ENCODE data around the gene WBP11.

DNA sequence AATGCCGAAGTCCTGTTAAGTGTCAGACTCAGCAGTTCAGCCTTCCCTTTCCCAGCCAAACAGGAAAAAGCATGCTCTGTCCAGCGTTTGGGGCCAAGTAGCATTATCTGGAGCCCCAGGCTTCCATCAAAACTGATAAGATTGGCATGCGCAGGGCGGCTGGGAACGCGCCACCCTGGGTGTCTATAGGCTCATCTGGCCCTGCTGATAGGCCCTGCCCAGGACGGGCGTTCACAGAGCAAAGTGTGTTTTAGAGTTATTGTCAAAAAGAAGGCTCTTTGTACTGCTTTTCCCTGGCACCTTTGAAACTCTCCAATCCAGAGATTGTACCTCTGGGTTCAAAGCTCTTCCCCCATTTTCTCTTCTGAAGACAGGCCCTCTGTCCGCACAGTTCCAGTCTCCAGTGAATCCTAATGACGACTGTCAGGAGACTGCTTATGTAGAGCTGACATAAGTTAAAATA lies 40.2 kb upstream of the WBP11 start, which contains the start of gene ART4:
- TF ChIP-seq, protein P1, sequence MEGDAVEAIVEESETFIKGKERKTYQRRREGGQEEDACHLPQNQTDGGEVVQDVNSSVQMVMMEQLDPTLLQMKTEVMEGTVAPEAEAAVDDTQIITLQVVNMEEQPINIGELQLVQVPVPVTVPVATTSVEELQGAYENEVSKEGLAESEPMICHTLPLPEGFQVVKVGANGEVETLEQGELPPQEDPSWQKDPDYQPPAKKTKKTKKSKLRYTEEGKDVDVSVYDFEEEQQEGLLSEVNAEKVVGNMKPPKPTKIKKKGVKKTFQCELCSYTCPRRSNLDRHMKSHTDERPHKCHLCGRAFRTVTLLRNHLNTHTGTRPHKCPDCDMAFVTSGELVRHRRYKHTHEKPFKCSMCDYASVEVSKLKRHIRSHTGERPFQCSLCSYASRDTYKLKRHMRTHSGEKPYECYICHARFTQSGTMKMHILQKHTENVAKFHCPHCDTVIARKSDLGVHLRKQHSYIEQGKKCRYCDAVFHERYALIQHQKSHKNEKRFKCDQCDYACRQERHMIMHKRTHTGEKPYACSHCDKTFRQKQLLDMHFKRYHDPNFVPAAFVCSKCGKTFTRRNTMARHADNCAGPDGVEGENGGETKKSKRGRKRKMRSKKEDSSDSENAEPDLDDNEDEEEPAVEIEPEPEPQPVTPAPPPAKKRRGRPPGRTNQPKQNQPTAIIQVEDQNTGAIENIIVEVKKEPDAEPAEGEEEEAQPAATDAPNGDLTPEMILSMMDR (IDR thresholded peaks at IDR 0.05) = no peak
- TF ChIP-seq POLR2A (IDR thresholded peaks at IDR 0.05) = peak; percentile 78

Measured in right lobe of liver (tissue), 4 donors.